Gastroesophageal sphincter (tissue), 3 donors: ENCODE results near the gene WWC1.

Experiments used
- EP300 ChIP-seq: sonication (generic); formaldehyde crosslinking; IDR thresholded peaks from one replicate; pipeline ENCODE4 v1.6.1; 2017; ENCODE audit warnings: antibody characterized with exemption, mild to moderate bottlenecking
- TF ChIP-seq, protein P1 (sequence below), 4 experiments: fragments of 200-600 bp in 2 of 4; fragments of 450-650 bp in 2 of 4; sonication (generic) in 1 of 4; IDR thresholded peaks; one replicate each; pipeline ENCODE4 v1.5.1; 2017 to 2019; ENCODE audit warnings: antibody characterized with exemption in 4 of 4, mild to moderate bottlenecking in 2 of 4, moderate library complexity in 2 of 4

DNA sequence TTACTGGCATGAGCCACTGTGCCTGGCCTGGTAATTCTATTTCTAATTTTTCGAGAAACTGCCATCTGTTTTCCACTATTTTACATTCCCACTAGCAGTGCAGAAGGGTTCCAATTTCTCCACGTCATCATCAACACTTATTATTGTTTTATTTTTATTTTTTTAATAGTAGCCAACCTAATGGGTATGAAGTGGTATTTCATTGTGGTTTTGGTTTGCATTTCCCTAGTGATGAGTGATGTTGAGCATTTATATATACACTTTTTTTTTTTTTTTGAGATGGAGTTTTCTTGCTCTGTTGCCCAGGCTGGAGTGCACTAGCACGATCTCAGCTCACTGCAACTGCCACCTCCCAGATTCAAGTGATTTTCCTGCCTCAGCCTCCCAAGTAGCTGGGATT is 28.3 kb downstream of the WWC1 start:
- TF ChIP-seq, protein P1, sequence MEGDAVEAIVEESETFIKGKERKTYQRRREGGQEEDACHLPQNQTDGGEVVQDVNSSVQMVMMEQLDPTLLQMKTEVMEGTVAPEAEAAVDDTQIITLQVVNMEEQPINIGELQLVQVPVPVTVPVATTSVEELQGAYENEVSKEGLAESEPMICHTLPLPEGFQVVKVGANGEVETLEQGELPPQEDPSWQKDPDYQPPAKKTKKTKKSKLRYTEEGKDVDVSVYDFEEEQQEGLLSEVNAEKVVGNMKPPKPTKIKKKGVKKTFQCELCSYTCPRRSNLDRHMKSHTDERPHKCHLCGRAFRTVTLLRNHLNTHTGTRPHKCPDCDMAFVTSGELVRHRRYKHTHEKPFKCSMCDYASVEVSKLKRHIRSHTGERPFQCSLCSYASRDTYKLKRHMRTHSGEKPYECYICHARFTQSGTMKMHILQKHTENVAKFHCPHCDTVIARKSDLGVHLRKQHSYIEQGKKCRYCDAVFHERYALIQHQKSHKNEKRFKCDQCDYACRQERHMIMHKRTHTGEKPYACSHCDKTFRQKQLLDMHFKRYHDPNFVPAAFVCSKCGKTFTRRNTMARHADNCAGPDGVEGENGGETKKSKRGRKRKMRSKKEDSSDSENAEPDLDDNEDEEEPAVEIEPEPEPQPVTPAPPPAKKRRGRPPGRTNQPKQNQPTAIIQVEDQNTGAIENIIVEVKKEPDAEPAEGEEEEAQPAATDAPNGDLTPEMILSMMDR (IDR thresholded peaks at IDR 0.05) = no peak
- no peak for TF ChIP-seq EP300
